ENCODE data around the gene FUCA1.

- no peak for TF ChIP-seq CTCF (conservative IDR thresholded peaks at IDR 0.05; ENCODE audit: low read depth, low read length)
- TF ChIP-seq MAZ (IDR thresholded peaks at IDR 0.05; ENCODE audit: borderline replicate concordance, low read depth, low read length), result no peak
- TF ChIP-seq FOS (IDR thresholded peaks at IDR 0.05; ENCODE audit: low read depth, low read length), result no peak
- no peak for TF ChIP-seq BHLHE40 (IDR thresholded peaks at IDR 0.05; ENCODE audit: low read depth, low read length)
- TF ChIP-seq RAD21 (IDR thresholded peaks at IDR 0.05; ENCODE audit: low read length), result no peak
- no peak for TF ChIP-seq RCOR1 (IDR thresholded peaks at IDR 0.05; ENCODE audit: insufficient replicate concordance, low read length)
- TF ChIP-seq MXI1 (IDR thresholded peaks at IDR 0.05; ENCODE audit: borderline replicate concordance, low read depth, low read length), result no peak
These were observed 61.8 kb downstream of the FUCA1 start for GRCh38 chr1:23806280-23806679.
